ENCODE measurements around the gene SDK1.

DNA sequence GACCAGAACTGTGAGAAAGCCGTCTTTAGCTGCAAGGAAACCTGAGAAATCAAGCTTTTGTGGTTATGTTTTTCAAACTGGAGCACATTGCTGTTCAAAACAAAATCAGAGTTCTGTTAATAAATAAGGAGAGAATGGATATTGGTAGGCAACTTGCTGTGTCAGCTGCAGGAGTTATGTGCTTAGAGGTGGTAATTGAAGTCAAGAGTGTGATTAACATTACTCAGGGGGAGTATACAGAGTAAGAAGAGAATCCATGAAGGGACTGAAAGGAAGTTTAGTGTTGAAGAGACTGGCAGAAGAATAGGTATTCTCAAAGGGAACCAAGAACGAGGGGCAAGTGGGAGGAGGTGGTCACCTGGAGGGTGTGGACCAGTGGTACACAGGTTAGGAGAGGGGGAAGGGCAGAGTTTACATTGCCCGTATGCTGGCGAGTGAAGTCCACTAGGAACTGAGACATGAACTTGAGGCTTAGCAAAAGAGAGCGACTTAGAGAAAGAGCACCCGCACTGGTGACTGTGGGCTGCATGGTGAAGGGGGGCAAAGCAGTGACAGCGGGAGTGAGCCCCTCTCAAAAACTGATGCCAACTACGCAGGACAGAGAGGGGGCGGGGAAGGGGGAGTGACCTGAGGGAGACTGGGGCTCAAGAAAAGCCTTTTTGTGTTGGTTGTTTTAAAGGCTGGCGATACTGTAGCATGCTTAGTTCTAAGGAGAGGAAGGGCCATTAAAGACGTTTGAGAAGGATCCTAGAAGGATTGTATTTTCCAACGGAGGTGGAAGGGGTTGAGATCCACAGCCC lies 80.0 kb downstream of the SDK1 start:
- TF ChIP-seq CTCF (IDR thresholded peaks at IDR 0.05; ENCODE audit: low read depth, low read length, missing input control) (no peak), REST (IDR thresholded peaks at IDR 0.05) (no peak), SP1 (IDR thresholded peaks at IDR 0.05) (no peak), MAX (IDR thresholded peaks at IDR 0.05) (no peak), RAD21 (IDR thresholded peaks at IDR 0.05) (no peak), GABPA (IDR thresholded peaks at IDR 0.05 in 1 of 2, conservative IDR thresholded peaks at IDR 0.05 in 1 of 2) (no peak), FOXA1 (IDR thresholded peaks at IDR 0.05) (no peak), EGR1 (IDR thresholded peaks at IDR 0.05; ENCODE audit: low read depth in 2 of 2) (no peak), HNF4G (IDR thresholded peaks at IDR 0.05) (no peak), ATF3 (IDR thresholded peaks at IDR 0.05) (no peak), YY1 (IDR thresholded peaks at IDR 0.05) (no peak), TAF1 (conservative IDR thresholded peaks at IDR 0.05) (no peak)
- TF ChIP-seq, protein P1, sequence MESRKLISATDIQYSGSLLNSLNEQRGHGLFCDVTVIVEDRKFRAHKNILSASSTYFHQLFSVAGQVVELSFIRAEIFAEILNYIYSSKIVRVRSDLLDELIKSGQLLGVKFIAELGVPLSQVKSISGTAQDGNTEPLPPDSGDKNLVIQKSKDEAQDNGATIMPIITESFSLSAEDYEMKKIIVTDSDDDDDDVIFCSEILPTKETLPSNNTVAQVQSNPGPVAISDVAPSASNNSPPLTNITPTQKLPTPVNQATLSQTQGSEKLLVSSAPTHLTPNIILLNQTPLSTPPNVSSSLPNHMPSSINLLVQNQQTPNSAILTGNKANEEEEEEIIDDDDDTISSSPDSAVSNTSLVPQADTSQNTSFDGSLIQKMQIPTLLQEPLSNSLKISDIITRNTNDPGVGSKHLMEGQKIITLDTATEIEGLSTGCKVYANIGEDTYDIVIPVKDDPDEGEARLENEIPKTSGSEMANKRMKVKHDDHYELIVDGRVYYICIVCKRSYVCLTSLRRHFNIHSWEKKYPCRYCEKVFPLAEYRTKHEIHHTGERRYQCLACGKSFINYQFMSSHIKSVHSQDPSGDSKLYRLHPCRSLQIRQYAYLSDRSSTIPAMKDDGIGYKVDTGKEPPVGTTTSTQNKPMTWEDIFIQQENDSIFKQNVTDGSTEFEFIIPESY (IDR thresholded peaks at IDR 0.05) = no peak

Data from liver (tissue), 3 donors.